ENCODE measurements around the gene ESCO1. TPM values are rescaled to one million over a fixed set of nuclear protein-coding genes. Genes with fewer than 3 reads are reported as not detected.
A peak's percentile ranks its signal among the peaks of the same experiment; 100 is the strongest.

The ESCO1 gene
- total RNA-seq, 1 experiment from 2014 or later, result 36.7 TPM

DNA sequence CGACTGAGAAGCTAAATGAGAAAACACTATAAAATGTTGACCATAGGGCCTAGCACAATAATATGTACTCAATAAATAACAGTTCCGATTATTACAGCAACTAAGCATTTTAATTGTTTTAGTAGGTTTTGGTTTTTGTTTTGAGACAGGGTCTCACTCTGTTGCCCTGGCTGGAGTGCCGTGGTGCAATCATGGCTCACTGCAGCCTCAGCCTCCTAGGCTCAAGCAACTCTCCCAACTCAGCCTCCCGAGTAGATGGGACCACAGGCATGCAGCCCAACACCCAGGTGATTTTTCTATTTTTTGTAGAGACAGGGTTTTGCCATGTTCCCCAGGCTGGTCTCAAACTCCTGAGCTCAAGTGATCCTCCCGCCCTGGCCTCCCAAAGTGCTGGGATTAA lies 54.1 kb downstream of the ESCO1 start:
- Histone ChIP-seq H2AK5ac (ENCODE audit: insufficient read length, low read length) (no peak overlapping the region), H4K91ac (ENCODE audit: insufficient read length, low read depth, low read length) (no peak overlapping the region), H2BK5ac (ENCODE audit: insufficient read length, low read length) (no peak overlapping the region), H3K79me1 (ENCODE audit: insufficient read depth, low read depth, low read length, poor library complexity, severe bottlenecking) (no peaks in the 10 kb centered on the region), H3K23me2 (ENCODE audit: insufficient read length, low read depth, low read length, poor library complexity, severe bottlenecking) (no peaks in the 10 kb centered on the region), H4K5ac (ENCODE audit: insufficient read length, low read depth, low read length) (no peak overlapping the region), H3K56ac (ENCODE audit: insufficient read length, low read depth, low read length) (no peak overlapping the region), H2AFZ (ENCODE audit: low read length) (no peak overlapping the region), H4K20me1 (ENCODE audit: control insufficient read depth, insufficient read depth, insufficient read length) (no peaks in the 10 kb centered on the region), H3K4me2 (ENCODE audit: insufficient read depth, insufficient read length, low read length) (no peak overlapping the region), H3K4ac (ENCODE audit: low read depth, low read length) (no peak overlapping the region), H3K14ac (ENCODE audit: insufficient read depth, low read length) (no peak overlapping the region), H3K9ac (ENCODE audit: extremely low read depth, insufficient read length, low read length) (no peak overlapping the region), H3K79me2 (ENCODE audit: insufficient read depth, low read length) (no peaks in the 10 kb centered on the region), H3K18ac (ENCODE audit: insufficient read length, low read depth, low read length) (no peak overlapping the region), H2BK20ac (ENCODE audit: low read depth, low read length, poor library complexity, severe bottlenecking) (no peak overlapping the region), H3K27me3 (ENCODE audit: insufficient read depth, low read length) (no peaks in the 10 kb centered on the region), H3K23ac (ENCODE audit: insufficient read length, low read depth, low read length) (no peak overlapping the region), H3K9me3 (ENCODE audit: control insufficient read depth, low read depth, low read length) (no peaks in the 10 kb centered on the region), H3K4me1 (ENCODE audit: insufficient read depth, low read length) (no peaks in the 10 kb centered on the region), H3T11ph (ENCODE audit: low read length) (no peak overlapping the region), H2BK12ac (ENCODE audit: insufficient read length, low read depth, low read length) (no peak overlapping the region), H3K27ac (ENCODE audit: insufficient read length, low read depth, low read length) (no peak overlapping the region), H2BK15ac (ENCODE audit: low read depth, low read length) (no peak overlapping the region), H2BK120ac (ENCODE audit: low read depth, low read length, poor library complexity, severe bottlenecking) (no peak overlapping the region), H4K8ac (replicated peaks; ENCODE audit: insufficient read length, low read depth, low read length) (no peak overlapping the region)
- Mint-ChIP-seq H3K9me3 (no peaks in the 10 kb centered on the region), H3K36me3 (ENCODE audit: insufficient read depth in 1 of 3, low read depth in 3 of 3) (peaks cover 13 to 55% (median 24%) of the 10 kb centered on the region in 3 experiments; a peak in 6 of 7 replicates), H3K4me3 (no peak overlapping the region), H3K4me1 (no peaks in the 10 kb centered on the region), H3K27ac (peak overlapping the region in 1 of 3 experiments; percentile 32; a peak in 1 of 7 replicates), H3K27me3 (ENCODE audit: low read depth) (no peaks in the 10 kb centered on the region)
- DNase-seq, result no peak
- WGBS (ENCODE audit: extremely low coverage, insufficient read length, low lambda C conversion rate), result no CpG with 5 or more reads among the region's 5 CpGs
- TF ChIP-seq, protein P1, sequence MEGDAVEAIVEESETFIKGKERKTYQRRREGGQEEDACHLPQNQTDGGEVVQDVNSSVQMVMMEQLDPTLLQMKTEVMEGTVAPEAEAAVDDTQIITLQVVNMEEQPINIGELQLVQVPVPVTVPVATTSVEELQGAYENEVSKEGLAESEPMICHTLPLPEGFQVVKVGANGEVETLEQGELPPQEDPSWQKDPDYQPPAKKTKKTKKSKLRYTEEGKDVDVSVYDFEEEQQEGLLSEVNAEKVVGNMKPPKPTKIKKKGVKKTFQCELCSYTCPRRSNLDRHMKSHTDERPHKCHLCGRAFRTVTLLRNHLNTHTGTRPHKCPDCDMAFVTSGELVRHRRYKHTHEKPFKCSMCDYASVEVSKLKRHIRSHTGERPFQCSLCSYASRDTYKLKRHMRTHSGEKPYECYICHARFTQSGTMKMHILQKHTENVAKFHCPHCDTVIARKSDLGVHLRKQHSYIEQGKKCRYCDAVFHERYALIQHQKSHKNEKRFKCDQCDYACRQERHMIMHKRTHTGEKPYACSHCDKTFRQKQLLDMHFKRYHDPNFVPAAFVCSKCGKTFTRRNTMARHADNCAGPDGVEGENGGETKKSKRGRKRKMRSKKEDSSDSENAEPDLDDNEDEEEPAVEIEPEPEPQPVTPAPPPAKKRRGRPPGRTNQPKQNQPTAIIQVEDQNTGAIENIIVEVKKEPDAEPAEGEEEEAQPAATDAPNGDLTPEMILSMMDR (conservative IDR thresholded peaks at IDR 0.05), result no peak

All from H9 (cell line).